Prostate gland (tissue), 2 donors: ENCODE measurements around the gene GABRG3. TPM values are rescaled to one million over a fixed set of nuclear protein-coding genes. Genes with fewer than 3 reads are reported as not detected.

Experiments used
- DNase-seq: peaks from one replicate; pipeline ENCODE4 v3.0.0-alpha.2; 2019; ENCODE audit warnings: low spot score
- H3K27ac ChIP-seq, 2 donors: fragments of 200-600 bp; sonication (generic); 2 replicates each; pipeline ENCODE4 v1.5.1; 2017 to 2019
- H3K27me3 ChIP-seq: fragments of 200-600 bp; sonication (generic); replicated peaks from 2 replicates; pipeline ENCODE4 v1.5.1; 2019; ENCODE audit not compliant: insufficient read depth
- H3K36me3 ChIP-seq, 2 donors: fragments of 200-600 bp; sonication (generic); 1 replicate in 1 of 2; 2 replicates in 1 of 2; pipeline versions ENCODE4 v1.5.1 to v1.8.1; 2017 to 2019
- H3K4me1 ChIP-seq: fragments of 200-600 bp; sonication (generic); replicated peaks from 2 replicates; pipeline ENCODE4 v1.5.1; 2019
- H3K4me3 ChIP-seq, 2 donors: fragments of 200-600 bp; sonication (generic); 2 replicates each; pipeline ENCODE4 v1.5.1; 2017 to 2019
- H3K9me3 ChIP-seq: fragments of 200-600 bp; sonication (generic); 2 replicates; pipeline ENCODE4 v1.5.1; 2017
- POLR2A ChIP-seq: fragments of 450-650 bp; IDR thresholded peaks from one replicate; pipeline ENCODE4 v1.6.1; 2016; ENCODE audit warnings: antibody characterized with exemption, mild to moderate bottlenecking
- POLR2AphosphoS5 ChIP-seq: sonication (generic); formaldehyde crosslinking; IDR thresholded peaks from one replicate; pipeline ENCODE4 v1.6.1; 2017; ENCODE audit warnings: antibody characterized with exemption
- WGBS: methylation state at CpG from one replicate; pipeline ENCODE4 v1.1.5; 2018; 5-methylcytosine and 5-hydroxymethylcytosine counted together
- intact Hi-C: fragments of 100-400 bp; cut with DNase I; formaldehyde crosslinking; loops from one replicate; pipeline ENCODE4 v1.14.2; 2022
- total RNA-seq, 2 donors: library from RNA; depleted of rRNA; stranded (reverse); fragments of >200 nt; gene quantifications; one replicate each; pipeline ENCODE4 v1.1.0, GENCODE V29; 2016
- TF ChIP-seq, protein P1 (sequence below), 4 experiments: fragments of 200-600 bp in 2 of 4; fragments of 450-650 bp in 2 of 4; sonication (generic) in 2 of 4; IDR thresholded peaks; 1 replicate in 3 of 4; 2 replicates in 1 of 4; pipeline ENCODE4 v1.5.1; 2016 to 2019; ENCODE audit warnings: antibody characterized with exemption in 4 of 4, mild to moderate bottlenecking in 2 of 4, moderate library complexity in 2 of 4

The GABRG3 gene
- total RNA-seq, 2 donors from 2014 or later, result 15.6 to 35.4 TPM

DNA sequence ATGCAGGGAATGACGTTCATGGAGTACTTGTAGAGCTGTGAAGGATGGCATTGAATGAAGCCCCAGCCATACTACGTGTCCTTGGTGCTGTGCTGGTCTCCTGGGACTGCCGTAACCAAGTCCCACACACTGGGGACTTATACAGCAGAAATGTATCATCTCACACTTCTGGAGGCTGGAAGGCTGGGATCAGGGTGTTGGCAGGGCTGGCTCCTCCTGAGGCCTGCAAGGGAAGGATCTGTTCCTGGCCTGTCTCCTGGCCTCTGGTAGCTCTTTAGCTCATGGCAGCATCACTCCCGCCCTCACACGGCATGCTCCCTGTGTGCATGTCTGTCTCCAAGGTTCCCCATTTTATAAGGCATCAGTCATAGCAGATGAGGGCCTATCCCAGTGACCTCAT lies 29.5 kb upstream of the GABRG3 start:
- no peaks in the 10 kb centered on the region for H3K9me3 ChIP-seq
- intact Hi-C loops, result no loop called here

DNA sequence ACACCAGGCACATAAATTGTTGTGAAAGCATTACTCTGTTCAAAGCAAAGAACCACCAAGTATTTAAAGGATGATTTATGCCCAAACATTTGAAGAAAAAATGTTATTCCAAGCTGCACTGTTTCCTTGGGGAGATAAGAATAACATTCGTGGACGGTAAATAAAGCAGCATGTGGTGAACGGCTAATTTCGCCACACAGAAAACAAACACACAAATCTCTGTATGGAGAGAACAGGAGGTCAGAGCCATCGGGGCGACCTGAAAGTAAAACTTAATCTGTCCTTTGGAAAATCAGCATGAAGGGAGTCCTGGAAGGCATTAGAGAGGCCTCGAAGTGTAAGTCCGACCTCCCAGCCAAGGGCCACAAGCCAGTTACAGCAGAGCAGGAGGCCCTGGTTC lies 27.1 kb upstream of the GABRG3 start:
- no peaks in the 10 kb centered on the region for H3K36me3 ChIP-seq
- H3K27me3 ChIP-seq, result no peaks in the 10 kb centered on the region
- no peak for DNase-seq
- no peaks in the 10 kb centered on the region for H3K9me3 ChIP-seq
- no peaks in the 10 kb centered on the region for H3K4me1 ChIP-seq
- H3K4me3 ChIP-seq, result no peak overlapping the region
- intact Hi-C loops, result no loop called here
- no peak overlapping the region for H3K27ac ChIP-seq
- TF ChIP-seq, protein P1, sequence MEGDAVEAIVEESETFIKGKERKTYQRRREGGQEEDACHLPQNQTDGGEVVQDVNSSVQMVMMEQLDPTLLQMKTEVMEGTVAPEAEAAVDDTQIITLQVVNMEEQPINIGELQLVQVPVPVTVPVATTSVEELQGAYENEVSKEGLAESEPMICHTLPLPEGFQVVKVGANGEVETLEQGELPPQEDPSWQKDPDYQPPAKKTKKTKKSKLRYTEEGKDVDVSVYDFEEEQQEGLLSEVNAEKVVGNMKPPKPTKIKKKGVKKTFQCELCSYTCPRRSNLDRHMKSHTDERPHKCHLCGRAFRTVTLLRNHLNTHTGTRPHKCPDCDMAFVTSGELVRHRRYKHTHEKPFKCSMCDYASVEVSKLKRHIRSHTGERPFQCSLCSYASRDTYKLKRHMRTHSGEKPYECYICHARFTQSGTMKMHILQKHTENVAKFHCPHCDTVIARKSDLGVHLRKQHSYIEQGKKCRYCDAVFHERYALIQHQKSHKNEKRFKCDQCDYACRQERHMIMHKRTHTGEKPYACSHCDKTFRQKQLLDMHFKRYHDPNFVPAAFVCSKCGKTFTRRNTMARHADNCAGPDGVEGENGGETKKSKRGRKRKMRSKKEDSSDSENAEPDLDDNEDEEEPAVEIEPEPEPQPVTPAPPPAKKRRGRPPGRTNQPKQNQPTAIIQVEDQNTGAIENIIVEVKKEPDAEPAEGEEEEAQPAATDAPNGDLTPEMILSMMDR (IDR thresholded peaks at IDR 0.05), result no peak
- TF ChIP-seq POLR2A (no peak), POLR2AphosphoS5 (no peak)
- 55% methylated on average over 8 of the region's 8 CpGs for WGBS

More for the DNA sequence above, 29.5 kb upstream of the GABRG3 start:
- DNase-seq, result no peak
- Histone ChIP-seq H3K4me3 (no peak overlapping the region), H3K27me3 (no peaks in the 10 kb centered on the region), H3K27ac (no peak overlapping the region), H3K4me1 (no peaks in the 10 kb centered on the region), H3K36me3 (no peaks in the 10 kb centered on the region)
- 82% methylated on average over 5 of the region's 5 CpGs for WGBS
- TF ChIP-seq POLR2AphosphoS5 (no peak), POLR2A (no peak)
- TF ChIP-seq, protein P1 (IDR thresholded peaks at IDR 0.05), result no peak

DNA sequence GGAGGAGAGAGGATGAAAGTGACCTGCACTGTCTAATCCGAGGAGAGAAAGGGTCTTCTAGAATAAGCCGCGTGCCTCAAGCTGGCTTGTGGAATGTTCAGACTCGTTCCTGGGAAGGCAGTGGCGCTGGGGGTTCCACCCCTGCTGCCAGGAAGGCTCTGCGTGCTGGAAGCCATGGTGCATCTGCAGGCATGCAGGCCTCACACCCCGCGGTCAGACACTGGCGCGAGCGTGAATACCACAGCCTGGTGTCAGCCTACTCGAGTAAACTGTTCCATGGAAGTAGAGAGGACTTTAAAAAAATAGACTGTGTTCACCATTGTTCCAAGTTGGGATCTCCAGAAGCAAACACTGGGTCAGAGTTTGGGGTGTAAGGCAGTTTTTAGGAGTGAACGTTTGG lies 25.9 kb upstream of the GABRG3 start:
- H3K27me3 ChIP-seq, result no peaks in the 10 kb centered on the region
- no peaks in the 10 kb centered on the region for H3K9me3 ChIP-seq
- 91% methylated on average over 13 of the region's 13 CpGs for WGBS
- no peaks in the 10 kb centered on the region for H3K36me3 ChIP-seq
- intact Hi-C loops, result no loop called here
- H3K4me3 ChIP-seq, result no peak overlapping the region
- TF ChIP-seq POLR2A, result no peak
- no peak for TF ChIP-seq POLR2AphosphoS5
- TF ChIP-seq, protein P1 (IDR thresholded peaks at IDR 0.05), result no peak
- H3K27ac ChIP-seq, result no peak overlapping the region
- DNase-seq, result no peak
- no peaks in the 10 kb centered on the region for H3K4me1 ChIP-seq

DNA sequence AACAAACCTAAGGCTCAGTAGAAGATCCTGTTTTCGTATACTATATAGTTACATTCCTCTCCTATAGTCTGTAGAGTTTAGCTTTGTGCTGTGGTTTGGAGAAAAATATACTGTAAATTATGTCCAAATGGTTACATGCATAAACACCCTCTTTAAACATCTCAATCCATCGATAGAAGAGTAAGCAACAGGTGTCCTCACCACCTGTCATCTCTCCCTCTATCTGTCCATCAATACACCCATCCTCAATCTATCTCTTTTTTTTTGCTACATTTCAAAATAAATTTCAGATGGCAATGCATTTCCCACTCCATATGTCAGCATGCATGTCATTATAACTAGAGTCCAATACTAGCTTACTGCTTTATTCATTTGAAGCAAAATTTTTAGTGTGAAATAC lies 21.0 kb upstream of the GABRG3 start:
- no peaks in the 10 kb centered on the region for H3K36me3 ChIP-seq
- intact Hi-C loops, result no loop called here
- DNase-seq, result no peak
- H3K9me3 ChIP-seq, result no peaks in the 10 kb centered on the region
- H3K4me3 ChIP-seq, result no peak overlapping the region
- H3K4me1 ChIP-seq, result no peaks in the 10 kb centered on the region
- WGBS, result 84% methylated on average over 2 of the region's 2 CpGs
- no peaks in the 10 kb centered on the region for H3K27me3 ChIP-seq
- H3K27ac ChIP-seq, result no peak overlapping the region
- no peak for TF ChIP-seq POLR2A
- TF ChIP-seq, protein P1 (IDR thresholded peaks at IDR 0.05), result no peak
- TF ChIP-seq POLR2AphosphoS5, result no peak

DNA sequence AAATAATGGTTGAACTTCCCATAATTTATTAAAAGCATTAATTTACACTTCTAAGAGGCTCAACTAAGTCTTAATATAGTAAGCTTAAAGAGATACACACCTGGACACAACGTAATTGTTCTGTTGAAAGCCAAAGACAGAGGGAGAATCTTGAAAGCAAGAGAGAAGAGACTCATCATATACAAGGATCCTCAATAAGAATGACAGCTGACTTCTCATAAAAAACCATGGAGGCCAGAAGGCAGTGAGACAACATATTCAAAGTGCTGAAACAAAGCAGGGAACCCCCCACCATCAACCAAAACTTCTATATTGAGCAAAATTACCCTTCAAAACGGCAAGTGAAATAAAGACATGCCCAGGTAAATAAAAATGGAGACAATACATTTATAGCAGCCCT lies 16.6 kb upstream of the GABRG3 start:
- intact Hi-C loops, result no loop called here
- Histone ChIP-seq H3K36me3 (no peaks in the 10 kb centered on the region), H3K4me1 (no peaks in the 10 kb centered on the region), H3K27ac (no peak overlapping the region), H3K9me3 (no peaks in the 10 kb centered on the region), H3K27me3 (no peaks in the 10 kb centered on the region), H3K4me3 (no peak overlapping the region)
- 62% methylated on average over 2 of the region's 2 CpGs for WGBS
- no peak for DNase-seq
- TF ChIP-seq, protein P1 (IDR thresholded peaks at IDR 0.05), result no peak
- TF ChIP-seq POLR2A (no peak), POLR2AphosphoS5 (no peak)
